Lower lobe of right lung (tissue), 2 donors: ENCODE measurements around the gene MUC22. TPM values are rescaled to one million over a fixed set of nuclear protein-coding genes. Genes with fewer than 3 reads are reported as not detected.

Source experiments
- ATAC-seq, 2 donors: fragments of 200-7000 bp; cut with Tn5 transposase; one replicate each; pipeline ENCODE4 v1.9.1; 2020 to 2022; ENCODE audit warnings: mild to moderate bottlenecking in 2 of 2, moderate library complexity in 2 of 2
- DNase-seq: peaks from one replicate; pipeline ENCODE4 v3.0.0-alpha.2; 2020
- H3K27ac ChIP-seq: fragments of 200-600 bp; one replicate; pipeline ENCODE4 v1.8.0; 2022
- H3K27me3 ChIP-seq: fragments of 200-600 bp; one replicate; pipeline ENCODE4 v1.8.0; 2022; ENCODE audit warnings: low read depth
- H3K36me3 ChIP-seq: fragments of 200-600 bp; one replicate; pipeline ENCODE4 v1.8.0; 2022; ENCODE audit warnings: mild to moderate bottlenecking
- H3K4me1 ChIP-seq: fragments of 200-600 bp; one replicate; pipeline ENCODE4 v1.8.0; 2022
- H3K4me3 ChIP-seq: fragments of 200-600 bp; one replicate; pipeline ENCODE4 v1.8.0; 2022; ENCODE audit warnings: mild to moderate bottlenecking
- H3K9me3 ChIP-seq: fragments of 200-600 bp; one replicate; pipeline ENCODE4 v1.8.0; 2022
- CTCF ChIP-seq: fragments of 200-600 bp; IDR thresholded peaks from one replicate; pipeline ENCODE4 v1.8.0; 2022; ENCODE audit warnings: antibody characterized with exemption, mild to moderate bottlenecking
- intact Hi-C: fragments of 100-400 bp; cut with DNase I; formaldehyde crosslinking; loops from one replicate; pipeline ENCODE4 v1.11.0; 2022
- long read RNA-seq: library from polyadenylated mRNA; unstranded; transcript quantifications from one replicate; pipeline ENCODE4 v2.0.0, GENCODE V29; 2021
- total RNA-seq: library from RNA; stranded (reverse); fragmentation: NEBNext Ultra II Directional; extraction: Animal tissue kit (Norgen Biotek cat#: 25700); gene quantifications from one replicate; pipeline ENCODE4 v1.2.1, GENCODE V29; 2021
- donor health status: DM: no; HTN: yes; CAD: no; lungs with severe emphysema.

Gene MUC22
- total RNA-seq: not detected
- long read RNA-seq: 0 reads

- H3K27ac ChIP-seq: no peak within 1 kb of the TSS
- H3K27me3 ChIP-seq: no peaks in the 10 kb centered on the region
- no peak within 1 kb of the TSS for H3K4me3 ChIP-seq
- no peak for TF ChIP-seq CTCF
- intact Hi-C loops: no loop called here
- H3K9me3 ChIP-seq: no peaks in the 10 kb centered on the region
- peaks cover 4% of the 10 kb centered on the region for H3K4me1 ChIP-seq
- H3K36me3 ChIP-seq: no peaks in the 10 kb centered on the region
- DNase-seq: no peak
- no peak for ATAC-seq
Measured at GRCh38 chr6:31010393-31011060, at the start of gene MUC22. TSS of gene MUC22 (plus strand) at chr6:31010474. CDS start at chr6:31010707, 233 bp downstream.

- ATAC-seq: peak; percentile 80 to 90
Measured at GRCh38 chr6:30960907-30961673, 49.2 kb upstream of the MUC22 start.

GRCh38 chr6:30962716-30963115 is 47.6 kb upstream of the MUC22 start:
- TF ChIP-seq CTCF: no peak
- H3K9me3 ChIP-seq: no peaks in the 10 kb centered on the region
- DNase-seq: no peak
- no peak for ATAC-seq
- H3K4me3 ChIP-seq: no peak overlapping the region
- no peaks in the 10 kb centered on the region for H3K27me3 ChIP-seq
- H3K4me1 ChIP-seq: peaks cover 18% of the 10 kb centered on the region
- no peaks in the 10 kb centered on the region for H3K36me3 ChIP-seq
- no peak overlapping the region for H3K27ac ChIP-seq
- intact Hi-C loops: no loop called here

More at GRCh38 chr6:30960907-30961673, 49.2 kb upstream of the MUC22 start:
- TF ChIP-seq CTCF: no peak
- Histone ChIP-seq H3K4me3 (no peak overlapping the region), H3K9me3 (no peaks in the 10 kb centered on the region), H3K27me3 (no peaks in the 10 kb centered on the region), H3K36me3 (no peaks in the 10 kb centered on the region), H3K4me1 (peaks cover 21% of the 10 kb centered on the region), H3K27ac (no peak overlapping the region)
- no peak for DNase-seq
- intact Hi-C loops: no loop called here

- no peak for TF ChIP-seq CTCF
- intact Hi-C loops: no loop called here
- Histone ChIP-seq H3K27me3 (no peaks in the 10 kb centered on the region), H3K4me1 (peaks cover 18% of the 10 kb centered on the region), H3K9me3 (no peaks in the 10 kb centered on the region), H3K4me3 (no peak overlapping the region), H3K27ac (no peak overlapping the region), H3K36me3 (no peaks in the 10 kb centered on the region)
- no peak for ATAC-seq
- DNase-seq: no peak
Measured at GRCh38 chr6:30963641-30964040, 46.6 kb upstream of the MUC22 start.

GRCh38 chr6:30964075-30964474 is 46.2 kb upstream of the MUC22 start:
- ATAC-seq (peak in 1 of 2 donors; percentile 27), DNase-seq (no peak)
- Histone ChIP-seq H3K27me3 (no peaks in the 10 kb centered on the region), H3K9me3 (no peaks in the 10 kb centered on the region), H3K36me3 (no peaks in the 10 kb centered on the region), H3K27ac (no peak overlapping the region), H3K4me3 (no peak overlapping the region), H3K4me1 (peaks cover 18% of the 10 kb centered on the region)
- intact Hi-C loops: no loop called here
- no peak for TF ChIP-seq CTCF
